ENCODE results near the gene KRT71.
A peak's percentile ranks its signal among the peaks of the same experiment; 100 is the strongest.

KRT71 gene

GRCh38 chr12:52540531-52540930 is 12.4 kb downstream of the KRT71 start:
- Mint-ChIP-seq H3K27me3 (peaks cover 7% of the 10 kb centered on the region), H3K27ac (no peak overlapping the region), H3K4me3 (no peak overlapping the region), H3K36me3 (ENCODE audit: low read depth) (no peaks in the 10 kb centered on the region), H3K4me1 (ENCODE audit: low read depth) (peaks cover 7% of the 10 kb centered on the region), H3K9me3 (no peaks in the 10 kb centered on the region)
- intact Hi-C loops (cut with micrococcal nuclease): no loop called here

- Mint-ChIP-seq H3K27ac (no peak overlapping the region), H3K36me3 (ENCODE audit: low read depth) (no peaks in the 10 kb centered on the region), H3K9me3 (no peaks in the 10 kb centered on the region), H3K27me3 (peaks cover 7% of the 10 kb centered on the region), H3K4me3 (no peak overlapping the region), H3K4me1 (ENCODE audit: low read depth) (peaks cover 7% of the 10 kb centered on the region)
- intact Hi-C loops (cut with micrococcal nuclease): no loop called here
Observed at GRCh38 chr12:52539821-52540173, 13.1 kb downstream of the KRT71 start.

- Mint-ChIP-seq H3K4me1 (ENCODE audit: low read depth) (peaks cover 7% of the 10 kb centered on the region), H3K4me3 (no peak overlapping the region), H3K27ac (no peak overlapping the region), H3K9me3 (no peaks in the 10 kb centered on the region), H3K27me3 (peaks cover 8% of the 10 kb centered on the region), H3K36me3 (ENCODE audit: low read depth) (no peaks in the 10 kb centered on the region)
- intact Hi-C loops (cut with micrococcal nuclease): no loop called here
Observed at GRCh38 chr12:52539083-52539820, 13.7 kb downstream of the KRT71 start.

- Mint-ChIP-seq H3K27me3 (peaks cover 8% of the 10 kb centered on the region), H3K36me3 (ENCODE audit: low read depth) (no peaks in the 10 kb centered on the region), H3K27ac (no peak overlapping the region), H3K9me3 (no peaks in the 10 kb centered on the region), H3K4me3 (no peak overlapping the region), H3K4me1 (ENCODE audit: low read depth) (peaks cover 7% of the 10 kb centered on the region)
- intact Hi-C loops (cut with micrococcal nuclease): no loop called here
Observed at GRCh38 chr12:52537101-52537500, 15.8 kb downstream of the KRT71 start.

GRCh38 chr12:52535574-52535973 is 17.4 kb downstream of the KRT71 start:
- intact Hi-C loops (cut with micrococcal nuclease): no loop called here
- Mint-ChIP-seq H3K4me1 (ENCODE audit: low read depth) (peaks cover 19% of the 10 kb centered on the region), H3K27ac (no peak overlapping the region), H3K27me3 (peaks cover 12% of the 10 kb centered on the region), H3K4me3 (no peak overlapping the region), H3K36me3 (ENCODE audit: low read depth) (no peaks in the 10 kb centered on the region), H3K9me3 (no peaks in the 10 kb centered on the region)

- Mint-ChIP-seq H3K27ac (no peak overlapping the region), H3K36me3 (ENCODE audit: low read depth) (no peaks in the 10 kb centered on the region), H3K9me3 (no peaks in the 10 kb centered on the region), H3K27me3 (peaks cover 22% of the 10 kb centered on the region), H3K4me3 (no peak overlapping the region), H3K4me1 (ENCODE audit: low read depth) (peaks cover 22% of the 10 kb centered on the region)
- intact Hi-C loops (cut with micrococcal nuclease): no loop called here
Observed at GRCh38 chr12:52534482-52534881, 18.5 kb downstream of the KRT71 start.

- Mint-ChIP-seq H3K36me3 (ENCODE audit: low read depth) (no peaks in the 10 kb centered on the region), H3K9me3 (no peaks in the 10 kb centered on the region), H3K4me1 (ENCODE audit: low read depth) (peaks cover 22% of the 10 kb centered on the region), H3K27ac (peak overlapping the region; percentile 37), H3K27me3 (peaks cover 22% of the 10 kb centered on the region), H3K4me3 (no peak overlapping the region)
- intact Hi-C loops (cut with micrococcal nuclease): no loop called here
Observed at GRCh38 chr12:52533686-52534470, 19.1 kb downstream of the KRT71 start.

- peaks cover 22% of the 10 kb centered on the region for H3K4me1 Mint-ChIP-seq (ENCODE audit: low read depth)
- peak overlapping the region; percentile 50 for H3K27ac Mint-ChIP-seq
- H3K36me3 Mint-ChIP-seq (ENCODE audit: low read depth): no peaks in the 10 kb centered on the region
- peaks cover 22% of the 10 kb centered on the region for H3K27me3 Mint-ChIP-seq
- intact Hi-C loops (cut with micrococcal nuclease): no loop called here
- no peaks in the 10 kb centered on the region for H3K9me3 Mint-ChIP-seq
- no peak overlapping the region for H3K4me3 Mint-ChIP-seq
Observed at GRCh38 chr12:52532636-52533035, 20.3 kb downstream of the KRT71 start.

GRCh38 chr12:52531566-52532300 is 21.2 kb downstream of the KRT71 start:
- H3K36me3 Mint-ChIP-seq (ENCODE audit: low read depth): no peaks in the 10 kb centered on the region
- peaks cover 18% of the 10 kb centered on the region for H3K27me3 Mint-ChIP-seq
- intact Hi-C loops (cut with micrococcal nuclease): no loop called here
- no peak overlapping the region for H3K4me3 Mint-ChIP-seq
- no peaks in the 10 kb centered on the region for H3K9me3 Mint-ChIP-seq
- peak overlapping the region; percentile 68 for H3K27ac Mint-ChIP-seq
- H3K4me1 Mint-ChIP-seq (ENCODE audit: low read depth): peaks cover 22% of the 10 kb centered on the region

GRCh38 chr12:52530905-52531304 is 22.0 kb downstream of the KRT71 start:
- Mint-ChIP-seq H3K27me3 (peaks cover 18% of the 10 kb centered on the region), H3K4me3 (no peak overlapping the region), H3K36me3 (ENCODE audit: low read depth) (no peaks in the 10 kb centered on the region), H3K27ac (no peak overlapping the region), H3K4me1 (ENCODE audit: low read depth) (peaks cover 22% of the 10 kb centered on the region), H3K9me3 (no peaks in the 10 kb centered on the region)
- intact Hi-C loops (cut with micrococcal nuclease): no loop called here

GRCh38 chr12:52530366-52530765 is 22.6 kb downstream of the KRT71 start:
- Mint-ChIP-seq H3K9me3 (no peaks in the 10 kb centered on the region), H3K4me3 (no peak overlapping the region), H3K4me1 (ENCODE audit: low read depth) (peaks cover 22% of the 10 kb centered on the region), H3K27ac (no peak overlapping the region), H3K27me3 (peaks cover 18% of the 10 kb centered on the region), H3K36me3 (ENCODE audit: low read depth) (no peaks in the 10 kb centered on the region)
- intact Hi-C loops (cut with micrococcal nuclease): no loop called here

GRCh38 chr12:52529846-52530245 is 23.1 kb downstream of the KRT71 start:
- intact Hi-C loops (cut with micrococcal nuclease): no loop called here
- peaks cover 18% of the 10 kb centered on the region for H3K27me3 Mint-ChIP-seq
- H3K27ac Mint-ChIP-seq: no peak overlapping the region
- H3K36me3 Mint-ChIP-seq (ENCODE audit: low read depth): no peaks in the 10 kb centered on the region
- peaks cover 22% of the 10 kb centered on the region for H3K4me1 Mint-ChIP-seq (ENCODE audit: low read depth)
- H3K9me3 Mint-ChIP-seq: no peaks in the 10 kb centered on the region
- no peak overlapping the region for H3K4me3 Mint-ChIP-seq

- no peak overlapping the region for H3K27ac Mint-ChIP-seq
- no peaks in the 10 kb centered on the region for H3K9me3 Mint-ChIP-seq
- H3K4me3 Mint-ChIP-seq: no peak overlapping the region
- intact Hi-C loops (cut with micrococcal nuclease): no loop called here
- peaks cover 16% of the 10 kb centered on the region for H3K27me3 Mint-ChIP-seq
- no peaks in the 10 kb centered on the region for H3K36me3 Mint-ChIP-seq (ENCODE audit: low read depth)
- peaks cover 22% of the 10 kb centered on the region for H3K4me1 Mint-ChIP-seq (ENCODE audit: low read depth)
Observed at GRCh38 chr12:52529417-52529816, 23.5 kb downstream of the KRT71 start.

- peaks cover 22% of the 10 kb centered on the region for H3K4me1 Mint-ChIP-seq (ENCODE audit: low read depth)
- H3K27ac Mint-ChIP-seq: no peak overlapping the region
- H3K36me3 Mint-ChIP-seq (ENCODE audit: low read depth): no peaks in the 10 kb centered on the region
- intact Hi-C loops (cut with micrococcal nuclease): no loop called here
- H3K9me3 Mint-ChIP-seq: no peaks in the 10 kb centered on the region
- H3K4me3 Mint-ChIP-seq: no peak overlapping the region
- peaks cover 16% of the 10 kb centered on the region for H3K27me3 Mint-ChIP-seq
Observed at GRCh38 chr12:52528641-52529143, 24.3 kb downstream of the KRT71 start.
